ENCODE measurements around the gene ETNK1. TPM values are rescaled to one million over a fixed set of nuclear protein-coding genes. Genes with fewer than 3 reads are reported as not detected.
"Not testable (repeated sequence)": the region's sequence is repeated elsewhere in the genome, so short reads cannot be mapped to it uniquely, and the experiment has no call there.

The ETNK1 gene
- total RNA-seq = 84.3 TPM
- 10.3 TPM for polyA plus RNA-seq

DNA sequence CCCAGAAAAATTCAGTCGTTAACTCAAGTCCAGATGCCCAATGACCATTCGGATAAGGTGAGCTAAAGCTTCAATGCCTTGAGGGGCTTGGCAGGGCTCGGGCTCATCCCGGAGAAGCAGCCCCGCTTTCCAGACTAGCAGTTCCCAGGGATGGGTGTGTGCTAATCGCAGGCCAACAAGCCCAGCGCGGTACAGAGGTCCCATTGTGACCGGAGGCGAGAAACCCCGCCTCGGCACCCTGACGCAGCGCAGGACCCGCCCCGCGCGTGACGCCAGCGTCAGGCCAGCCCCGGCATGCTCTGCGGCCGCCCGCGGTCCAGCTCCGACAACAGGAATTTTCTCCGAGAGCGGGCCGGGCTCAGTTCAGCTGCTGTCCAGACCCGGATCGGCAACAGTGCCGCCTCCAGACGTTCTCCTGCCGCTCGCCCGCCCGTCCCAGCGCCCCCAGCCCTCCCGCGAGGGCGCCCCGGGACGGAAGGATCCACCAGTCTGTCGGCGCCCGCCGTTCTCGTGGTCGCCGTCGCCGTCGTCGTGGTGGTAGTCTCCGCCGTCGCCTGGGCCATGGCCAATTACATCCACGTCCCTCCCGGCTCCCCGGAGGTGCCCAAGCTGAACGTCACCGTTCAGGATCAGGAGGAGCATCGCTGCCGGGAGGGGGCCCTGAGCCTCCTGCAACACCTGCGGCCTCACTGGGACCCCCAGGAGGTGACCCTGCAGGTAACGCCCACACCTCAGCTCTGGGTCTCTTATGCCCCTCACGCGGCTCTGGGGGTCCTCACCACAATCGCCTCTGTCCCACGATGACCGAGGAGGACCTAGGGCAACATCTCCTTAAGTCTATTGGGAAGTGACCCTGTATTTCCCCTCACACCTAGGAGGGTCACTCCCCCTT lies at the start of gene ETNK1:
ETNK1 (plus strand) TSS at position 302 of the 892 bp plus-strand sequence; CDS start at position 562, 260 bp downstream.
- peak; percentile 74 for DNase-seq (ENCODE audit: extremely low spot score)
- Histone ChIP-seq H3K4me1 (ENCODE audit: insufficient read depth) (no peaks in the 10 kb centered on the region), H3K36me3 (ENCODE audit: insufficient read depth) (no peaks in the 10 kb centered on the region), H3K27ac (ENCODE audit: low read depth) (peak within 1 kb of the TSS; percentile 98), H3K4me3 (ENCODE audit: low read depth, low read length) (peak within 1 kb of the TSS; percentile 81)
- WGBS = under 1% methylated on average over 71 of the region's 71 CpGs

- H3K36me3 ChIP-seq (ENCODE audit: insufficient read depth) = no peaks in the 10 kb centered on the region
- H3K4me1 ChIP-seq (ENCODE audit: insufficient read depth) = no peaks in the 10 kb centered on the region
- WGBS = 94% methylated on average over 1 of the region's 1 CpG
- no peak overlapping the region for H3K4me3 ChIP-seq (ENCODE audit: low read depth, low read length)
- no peak for DNase-seq (ENCODE audit: extremely low spot score)
- H3K27ac ChIP-seq (ENCODE audit: low read depth) = no peak overlapping the region
Observed at GRCh38 chr12:22576065-22576464, 48.9 kb upstream of the ETNK1 start.

DNA sequence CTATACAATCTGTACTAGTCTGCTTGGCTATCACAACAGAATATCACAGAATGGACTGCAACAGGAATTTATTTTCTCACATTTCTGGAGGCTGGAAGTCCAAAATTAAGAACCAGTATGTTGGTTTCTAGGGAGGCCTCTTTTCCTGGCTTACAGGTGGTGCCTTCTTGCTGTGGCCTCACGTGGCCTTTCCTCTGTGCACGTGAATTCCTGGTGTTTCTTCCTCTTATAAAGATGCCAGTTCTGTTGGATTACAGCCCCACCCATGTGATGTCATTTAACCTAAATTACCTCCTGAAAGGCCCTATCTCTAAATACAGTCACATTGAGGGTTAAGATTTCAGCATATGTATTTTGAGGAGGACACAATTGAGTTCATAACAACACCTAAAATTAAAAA lies 48.5 kb upstream of the ETNK1 start:
- H3K36me3 ChIP-seq (ENCODE audit: insufficient read depth) = no peaks in the 10 kb centered on the region
- H3K27ac ChIP-seq (ENCODE audit: low read depth) = no peak overlapping the region
- H3K4me1 ChIP-seq (ENCODE audit: insufficient read depth) = no peaks in the 10 kb centered on the region
- 70% methylated on average over 2 of the region's 2 CpGs for WGBS
- no peak for DNase-seq (ENCODE audit: extremely low spot score)
- no peak overlapping the region for H3K4me3 ChIP-seq (ENCODE audit: low read depth, low read length)

GRCh38 chr12:22577667-22578066 lies 47.3 kb upstream of the ETNK1 start:
- H3K27ac ChIP-seq (ENCODE audit: low read depth) = no peak overlapping the region
- no peak for DNase-seq (ENCODE audit: extremely low spot score)
- WGBS = 71% methylated on average over 1 of the region's 1 CpG
- H3K4me1 ChIP-seq (ENCODE audit: insufficient read depth) = no peaks in the 10 kb centered on the region
- no peaks in the 10 kb centered on the region for H3K36me3 ChIP-seq (ENCODE audit: insufficient read depth)
- H3K4me3 ChIP-seq (ENCODE audit: low read depth, low read length) = no peak overlapping the region

GRCh38 chr12:22578328-22578727 lies 46.6 kb upstream of the ETNK1 start:
- DNase-seq (ENCODE audit: extremely low spot score) = no peak
- no peak overlapping the region for H3K27ac ChIP-seq (ENCODE audit: low read depth)
- WGBS = 95% methylated on average over 3 of the region's 3 CpGs

DNA sequence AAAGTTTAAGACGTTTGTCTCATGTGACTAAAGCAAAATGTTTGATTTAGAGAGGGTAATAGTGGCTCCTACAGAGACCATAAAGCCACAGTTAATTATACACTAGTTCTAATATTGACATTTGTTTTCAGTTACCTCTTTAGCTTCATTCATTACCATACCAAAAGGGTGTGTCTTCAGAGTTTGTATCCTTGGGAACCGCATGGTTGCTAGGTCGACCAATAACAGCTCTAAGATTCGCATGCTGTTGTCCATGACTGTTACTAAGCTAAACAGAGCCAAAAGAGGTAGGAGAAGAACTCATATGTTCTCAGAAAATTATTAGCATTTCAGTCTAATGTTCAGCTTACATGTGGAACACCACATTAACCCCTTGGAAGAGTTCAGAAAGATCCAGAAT lies 36.2 kb upstream of the ETNK1 start:
- no peaks in the 10 kb centered on the region for H3K4me1 ChIP-seq (ENCODE audit: insufficient read depth)
- no peak for DNase-seq (ENCODE audit: extremely low spot score)
- no peak overlapping the region for H3K4me3 ChIP-seq (ENCODE audit: low read depth, low read length)
- WGBS = 68% methylated on average over 4 of the region's 4 CpGs
- no peaks in the 10 kb centered on the region for H3K36me3 ChIP-seq (ENCODE audit: insufficient read depth)
- no peak overlapping the region for H3K27ac ChIP-seq (ENCODE audit: low read depth)

More at GRCh38 chr12:22578328-22578727, 46.6 kb upstream of the ETNK1 start:
- H3K4me3 ChIP-seq (ENCODE audit: low read depth, low read length) = no peak overlapping the region
- H3K36me3 ChIP-seq (ENCODE audit: insufficient read depth) = no peaks in the 10 kb centered on the region
- no peaks in the 10 kb centered on the region for H3K4me1 ChIP-seq (ENCODE audit: insufficient read depth)

DNA sequence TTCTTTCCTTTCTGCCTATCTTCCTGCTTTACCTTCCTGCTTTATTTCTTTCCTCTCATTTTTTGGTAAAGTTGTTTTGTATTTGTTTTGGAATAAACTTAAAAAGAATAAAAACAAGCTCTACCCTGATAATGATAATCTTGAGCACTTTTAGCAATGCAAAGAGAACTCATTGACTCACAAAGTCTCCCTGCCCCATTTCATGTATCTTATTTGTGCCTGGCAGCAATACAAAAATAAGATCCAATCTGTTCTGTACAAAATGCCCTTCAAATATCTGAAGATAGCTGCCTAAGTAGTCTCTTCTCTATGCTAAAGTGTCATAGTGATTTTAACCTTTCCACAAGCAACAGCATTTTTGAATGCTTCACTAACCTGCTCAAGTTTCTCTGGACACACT lies 31.1 kb upstream of the ETNK1 start:
- Histone ChIP-seq H3K27ac (ENCODE audit: low read depth) (no peak overlapping the region), H3K4me3 (ENCODE audit: low read depth, low read length) (no peak overlapping the region), H3K4me1 (ENCODE audit: insufficient read depth) (no peaks in the 10 kb centered on the region), H3K36me3 (ENCODE audit: insufficient read depth) (no peaks in the 10 kb centered on the region)
- no peak for DNase-seq (ENCODE audit: extremely low spot score)

GRCh38 chr12:22597539-22597938 lies 27.4 kb upstream of the ETNK1 start:
- 83% methylated on average over 6 of the region's 6 CpGs for WGBS
- not testable (repeated sequence) for H3K4me1 ChIP-seq (ENCODE audit: insufficient read depth); DNase-seq (ENCODE audit: extremely low spot score); H3K36me3 ChIP-seq (ENCODE audit: insufficient read depth); H3K4me3 ChIP-seq (ENCODE audit: low read depth, low read length); H3K27ac ChIP-seq (ENCODE audit: low read depth)

GRCh38 chr12:22598141-22598762 lies 26.7 kb upstream of the ETNK1 start:
- H3K36me3 ChIP-seq (ENCODE audit: insufficient read depth) = no peaks in the 10 kb centered on the region
- no peak overlapping the region for H3K4me3 ChIP-seq (ENCODE audit: low read depth, low read length)
- 12% methylated on average over 2 of the region's 2 CpGs for WGBS

DNA sequence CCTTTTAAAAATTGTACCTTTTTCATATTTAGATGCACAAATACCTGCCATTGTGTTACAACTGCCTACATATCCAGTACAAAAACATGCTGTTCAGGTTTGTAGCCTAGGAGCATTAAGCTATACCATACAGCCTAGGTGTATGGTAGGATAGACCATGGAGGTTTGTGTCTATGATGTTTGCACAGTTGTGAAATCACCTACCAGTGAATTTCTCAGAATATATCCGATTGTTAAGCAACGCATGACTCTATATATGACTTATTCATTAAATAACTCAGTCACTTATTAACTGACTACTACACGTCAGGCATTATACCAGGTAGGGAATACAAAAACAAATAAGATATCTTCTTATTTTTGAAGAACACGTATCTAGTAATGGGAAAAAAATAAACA lies 26.2 kb upstream of the ETNK1 start:
- Histone ChIP-seq H3K27ac (ENCODE audit: low read depth) (no peak overlapping the region), H3K4me1 (ENCODE audit: insufficient read depth) (no peaks in the 10 kb centered on the region), H3K4me3 (ENCODE audit: low read depth, low read length) (no peak overlapping the region), H3K36me3 (ENCODE audit: insufficient read depth) (no peaks in the 10 kb centered on the region)
- 90% methylated on average over 4 of the region's 4 CpGs for WGBS
- no peak for DNase-seq (ENCODE audit: extremely low spot score)

More at GRCh38 chr12:22598141-22598762, 26.7 kb upstream of the ETNK1 start:
- DNase-seq (ENCODE audit: extremely low spot score) = no peak
- no peak overlapping the region for H3K27ac ChIP-seq (ENCODE audit: low read depth)
- no peaks in the 10 kb centered on the region for H3K4me1 ChIP-seq (ENCODE audit: insufficient read depth)

DNA sequence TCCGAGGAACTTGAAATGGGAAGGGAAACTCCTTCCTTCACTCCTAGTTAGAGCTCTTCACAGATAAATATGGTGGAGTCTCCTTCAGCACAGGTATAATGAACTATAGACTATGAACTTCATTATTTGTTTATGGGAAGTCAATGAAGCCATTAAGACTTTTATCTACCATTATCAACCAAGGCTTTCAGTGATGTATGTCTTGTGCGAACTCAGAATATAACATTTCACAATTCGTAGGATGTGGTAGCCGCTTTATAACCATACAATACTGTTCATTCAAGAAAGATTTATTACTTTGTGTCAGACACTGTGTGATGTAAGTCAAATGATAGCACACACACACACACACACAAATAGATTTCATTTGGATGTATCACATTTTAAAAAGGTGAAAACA lies 24.8 kb upstream of the ETNK1 start:
- Histone ChIP-seq H3K27ac (ENCODE audit: low read depth) (no peak overlapping the region), H3K36me3 (ENCODE audit: insufficient read depth) (no peaks in the 10 kb centered on the region), H3K4me3 (ENCODE audit: low read depth, low read length) (no peak overlapping the region), H3K4me1 (ENCODE audit: insufficient read depth) (no peaks in the 10 kb centered on the region)
- WGBS = 90% methylated on average over 4 of the region's 4 CpGs
- no peak for DNase-seq (ENCODE audit: extremely low spot score)

DNA sequence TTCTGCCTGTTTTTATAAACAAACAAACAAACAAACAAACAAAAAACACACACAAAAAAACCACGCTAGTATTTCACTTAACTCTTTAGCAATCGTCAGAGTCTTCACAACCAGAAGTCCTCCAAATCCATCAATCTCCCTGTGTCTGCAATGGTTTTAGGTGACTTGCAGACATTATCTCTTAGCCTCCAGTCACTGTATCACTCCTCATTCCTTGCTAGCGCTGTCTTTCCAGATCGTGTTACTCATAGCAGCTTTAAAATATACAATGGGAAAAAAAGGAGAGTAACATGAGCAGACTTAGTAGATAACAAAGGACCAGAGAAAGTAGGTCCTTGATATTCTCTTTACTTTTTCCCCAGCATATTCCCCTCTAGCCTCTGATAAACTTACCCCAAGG lies 15.5 kb upstream of the ETNK1 start:
- no peak overlapping the region for H3K4me3 ChIP-seq (ENCODE audit: low read depth, low read length)
- H3K36me3 ChIP-seq (ENCODE audit: insufficient read depth) = no peaks in the 10 kb centered on the region
- DNase-seq (ENCODE audit: extremely low spot score) = no peak
- no peaks in the 10 kb centered on the region for H3K4me1 ChIP-seq (ENCODE audit: insufficient read depth)
- no peak overlapping the region for H3K27ac ChIP-seq (ENCODE audit: low read depth)
- WGBS = 44% methylated on average over 4 of the region's 4 CpGs

GRCh38 chr12:22610131-22610530 lies 14.8 kb upstream of the ETNK1 start:
- H3K27ac ChIP-seq (ENCODE audit: low read depth) = no peak overlapping the region
- 39% methylated on average over 3 of the region's 3 CpGs for WGBS
- H3K36me3 ChIP-seq (ENCODE audit: insufficient read depth) = no peaks in the 10 kb centered on the region
- no peaks in the 10 kb centered on the region for H3K4me1 ChIP-seq (ENCODE audit: insufficient read depth)
- no peak for DNase-seq (ENCODE audit: extremely low spot score)
- no peak overlapping the region for H3K4me3 ChIP-seq (ENCODE audit: low read depth, low read length)

DNA sequence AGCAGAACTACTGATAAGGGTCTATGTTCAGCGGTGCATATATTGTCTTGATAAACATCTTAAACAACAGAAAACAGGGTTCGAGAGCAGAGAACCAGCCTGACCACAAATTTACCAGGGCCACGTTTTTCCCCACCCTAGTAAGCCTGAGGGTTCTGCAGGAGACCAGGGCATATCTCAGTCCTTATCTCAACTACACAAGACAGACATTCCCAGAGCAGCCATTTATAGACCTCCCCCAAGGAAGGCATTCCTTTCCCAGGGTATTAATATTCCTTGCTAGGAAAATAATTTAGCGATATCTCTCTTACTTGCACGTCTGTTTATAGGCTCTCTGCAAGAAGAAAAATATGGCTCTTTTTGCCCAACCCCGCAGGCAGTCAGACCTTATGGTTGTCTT lies 12.1 kb upstream of the ETNK1 start:
- H3K4me3 ChIP-seq (ENCODE audit: low read depth, low read length); H3K36me3 ChIP-seq (ENCODE audit: insufficient read depth); H3K27ac ChIP-seq (ENCODE audit: low read depth); H3K4me1 ChIP-seq (ENCODE audit: insufficient read depth); DNase-seq (ENCODE audit: extremely low spot score): not testable (repeated sequence)
- WGBS = 80% methylated on average over 6 of the region's 6 CpGs
